Measurements from ENCODE around the gene CBX7. TPM values are rescaled to one million over a fixed set of nuclear protein-coding genes. Genes with fewer than 3 reads are reported as not detected.
"Not testable (repeated sequence)": the region's sequence is repeated elsewhere in the genome, so short reads cannot be mapped to it uniquely, and the experiment has no call there.

Gene CBX7
- total RNA-seq, 2 donors from 2014 or later = 170 to 174 TPM

- H3K4me1 ChIP-seq (ENCODE audit: control insufficient read depth in 1 of 2, low read depth in 2 of 2) = peaks cover 31 to 38% of the 10 kb centered on the region in 2 donors
- H3K27me3 ChIP-seq (replicated peaks; ENCODE audit: insufficient read depth) = no peaks in the 10 kb centered on the region
- H3K9me3 ChIP-seq = no peaks in the 10 kb centered on the region
- peak overlapping the region in 1 of 2 donors; percentile 72 for H3K27ac ChIP-seq
- no peak for TF ChIP-seq CTCF (IDR thresholded peaks at IDR 0.05)
- H3K4me3 ChIP-seq = peak overlapping the region; percentile 56
- DNase-seq (ENCODE audit: low spot score) = peak; percentile 50
- no peaks in the 10 kb centered on the region for H3K36me3 ChIP-seq
- ATAC-seq (ENCODE audit: insufficient number of reproducible peaks, low FRiP score, low read depth) = peak; percentile 24
Observed at GRCh38 chr22:39174498-39175352, 22.2 kb upstream of the CBX7 start.

- DNase-seq (ENCODE audit: low spot score) (no peak), ATAC-seq (ENCODE audit: insufficient number of reproducible peaks, low FRiP score, low read depth) (no peak)
- Histone ChIP-seq H3K36me3 (no peaks in the 10 kb centered on the region), H3K4me3 (peak overlapping the region; percentile 56), H3K4me1 (ENCODE audit: control insufficient read depth in 1 of 2, low read depth in 2 of 2) (peaks cover 31 to 38% of the 10 kb centered on the region in 2 donors), H3K27me3 (replicated peaks; ENCODE audit: insufficient read depth) (no peaks in the 10 kb centered on the region), H3K9me3 (no peaks in the 10 kb centered on the region), H3K27ac (peak overlapping the region in 1 of 2 donors; percentile 72)
- TF ChIP-seq CTCF (IDR thresholded peaks at IDR 0.05) = no peak
Observed at GRCh38 chr22:39173787-39174497, 21.5 kb upstream of the CBX7 start.

- no peak for DNase-seq (ENCODE audit: low spot score)
- H3K4me1 ChIP-seq (ENCODE audit: control insufficient read depth in 1 of 2, low read depth in 2 of 2) = peaks cover 31 to 38% of the 10 kb centered on the region in 2 donors
- H3K4me3 ChIP-seq = no peak overlapping the region
- no peaks in the 10 kb centered on the region for H3K9me3 ChIP-seq
- H3K27ac ChIP-seq = no peak overlapping the region
- TF ChIP-seq CTCF (IDR thresholded peaks at IDR 0.05) = no peak
- no peaks in the 10 kb centered on the region for H3K36me3 ChIP-seq
- H3K27me3 ChIP-seq (replicated peaks; ENCODE audit: insufficient read depth) = no peaks in the 10 kb centered on the region
- ATAC-seq (ENCODE audit: insufficient number of reproducible peaks, low FRiP score, low read depth) = no peak
Observed at GRCh38 chr22:39173050-39173706, 20.7 kb upstream of the CBX7 start.

- not testable (repeated sequence) for DNase-seq (ENCODE audit: low spot score); ATAC-seq (ENCODE audit: insufficient number of reproducible peaks, low FRiP score, low read depth)
- peaks cover 31 to 38% of the 10 kb centered on the region in 2 donors for H3K4me1 ChIP-seq (ENCODE audit: control insufficient read depth in 1 of 2, low read depth in 2 of 2)
Observed at GRCh38 chr22:39172265-39173049, 20.0 kb upstream of the CBX7 start.

GRCh38 chr22:39171623-39172264 lies 19.3 kb upstream of the CBX7 start:
- H3K27me3 ChIP-seq (replicated peaks; ENCODE audit: insufficient read depth) = no peaks in the 10 kb centered on the region
- H3K4me1 ChIP-seq (ENCODE audit: control insufficient read depth in 1 of 2, low read depth in 2 of 2) = peaks cover 31 to 38% of the 10 kb centered on the region in 2 donors
- H3K9me3 ChIP-seq = no peaks in the 10 kb centered on the region
- TF ChIP-seq CTCF (IDR thresholded peaks at IDR 0.05) = no peak
- ATAC-seq (ENCODE audit: insufficient number of reproducible peaks, low FRiP score, low read depth) = no peak
- H3K4me3 ChIP-seq = no peak overlapping the region
- H3K36me3 ChIP-seq = no peaks in the 10 kb centered on the region
- no peak overlapping the region for H3K27ac ChIP-seq
- DNase-seq (ENCODE audit: low spot score) = no peak

More at GRCh38 chr22:39172265-39173049, 20.0 kb upstream of the CBX7 start:
- not testable (repeated sequence) for H3K36me3 ChIP-seq; H3K27ac ChIP-seq; H3K9me3 ChIP-seq; H3K4me3 ChIP-seq; H3K27me3 ChIP-seq (replicated peaks; ENCODE audit: insufficient read depth)

Data from thoracic aorta (tissue), 2 donors.